ENCODE measurements around the gene MOB3B.
A peak's percentile ranks its signal among the peaks of the same experiment; 100 is the strongest.

Gene MOB3B

DNA sequence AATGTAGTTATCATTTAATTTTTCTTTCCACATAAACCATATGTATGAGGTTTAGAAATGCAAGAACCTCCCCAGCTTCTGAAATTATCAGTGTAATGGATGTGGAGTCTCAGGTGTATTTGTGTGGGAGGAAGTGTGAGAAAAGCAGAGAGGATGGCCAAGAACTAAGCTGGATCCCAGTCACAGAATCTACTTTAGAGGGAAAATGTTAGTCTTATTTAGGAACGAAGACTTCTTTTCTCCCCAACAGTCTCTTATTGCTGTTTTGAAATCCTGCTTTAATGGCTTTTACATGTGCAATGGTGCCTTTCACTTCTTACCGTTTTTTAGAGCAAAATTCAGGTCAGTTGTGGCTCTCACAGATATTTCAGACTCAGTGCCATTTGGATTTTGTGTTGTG is 235.6 kb downstream of the MOB3B start:
- TF ChIP-seq, protein P1, sequence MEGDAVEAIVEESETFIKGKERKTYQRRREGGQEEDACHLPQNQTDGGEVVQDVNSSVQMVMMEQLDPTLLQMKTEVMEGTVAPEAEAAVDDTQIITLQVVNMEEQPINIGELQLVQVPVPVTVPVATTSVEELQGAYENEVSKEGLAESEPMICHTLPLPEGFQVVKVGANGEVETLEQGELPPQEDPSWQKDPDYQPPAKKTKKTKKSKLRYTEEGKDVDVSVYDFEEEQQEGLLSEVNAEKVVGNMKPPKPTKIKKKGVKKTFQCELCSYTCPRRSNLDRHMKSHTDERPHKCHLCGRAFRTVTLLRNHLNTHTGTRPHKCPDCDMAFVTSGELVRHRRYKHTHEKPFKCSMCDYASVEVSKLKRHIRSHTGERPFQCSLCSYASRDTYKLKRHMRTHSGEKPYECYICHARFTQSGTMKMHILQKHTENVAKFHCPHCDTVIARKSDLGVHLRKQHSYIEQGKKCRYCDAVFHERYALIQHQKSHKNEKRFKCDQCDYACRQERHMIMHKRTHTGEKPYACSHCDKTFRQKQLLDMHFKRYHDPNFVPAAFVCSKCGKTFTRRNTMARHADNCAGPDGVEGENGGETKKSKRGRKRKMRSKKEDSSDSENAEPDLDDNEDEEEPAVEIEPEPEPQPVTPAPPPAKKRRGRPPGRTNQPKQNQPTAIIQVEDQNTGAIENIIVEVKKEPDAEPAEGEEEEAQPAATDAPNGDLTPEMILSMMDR (IDR thresholded peaks at IDR 0.05; ENCODE audit: low read depth, low read length) = no peak
- in situ Hi-C loops (cut with HindIII; ENCODE audit: low sequenced_read_pairs) = no loop called here
- no peak overlapping the region for H3K4me3 ChIP-seq (ENCODE audit: low read depth, low read length)
- no peak for DNase-seq (ENCODE audit: low read depth, low spot score)

DNA sequence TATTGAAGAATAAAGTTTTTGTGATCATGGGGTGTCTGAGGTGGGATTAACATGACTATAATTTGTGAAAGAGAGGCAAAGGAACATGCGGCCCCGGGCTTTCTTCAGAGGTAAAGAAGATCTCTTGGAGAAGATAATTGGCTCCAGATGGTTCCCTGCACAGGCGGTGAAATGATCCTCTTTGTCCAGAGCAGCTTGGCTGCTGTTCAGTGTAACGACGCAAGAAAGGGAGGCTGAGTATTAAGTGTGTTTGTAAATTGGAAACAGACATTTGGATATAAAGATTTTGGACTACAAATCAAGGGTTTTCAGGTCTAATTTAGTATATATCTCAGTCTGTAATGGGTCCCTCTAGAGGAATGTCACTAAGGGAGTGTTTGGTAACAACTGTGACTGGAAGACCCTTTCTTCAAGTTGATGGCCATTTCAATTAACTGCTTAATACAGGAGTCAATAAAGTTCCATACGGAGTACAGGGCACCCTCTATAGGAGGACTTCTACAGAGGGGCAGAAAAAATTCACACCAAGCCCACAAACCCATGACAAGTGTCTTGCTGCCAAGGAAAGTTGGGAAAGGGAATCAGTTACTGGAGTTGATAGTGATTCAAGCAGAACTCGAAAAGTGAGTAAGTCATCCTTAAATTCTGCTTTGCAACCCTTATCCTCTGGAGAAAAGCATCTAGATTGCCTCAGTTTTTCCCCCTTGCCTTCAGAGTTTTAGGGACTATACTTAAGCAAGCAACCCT is 236.8 kb downstream of the MOB3B start:
- peak; percentile 5 for DNase-seq (ENCODE audit: low read depth, low spot score)
- H3K4me3 ChIP-seq (ENCODE audit: low read depth, low read length) = no peak overlapping the region
- TF ChIP-seq, protein P1 (IDR thresholded peaks at IDR 0.05; ENCODE audit: low read depth, low read length) = no peak
- in situ Hi-C loops (cut with HindIII; ENCODE audit: low sequenced_read_pairs) = no loop called here

DNA sequence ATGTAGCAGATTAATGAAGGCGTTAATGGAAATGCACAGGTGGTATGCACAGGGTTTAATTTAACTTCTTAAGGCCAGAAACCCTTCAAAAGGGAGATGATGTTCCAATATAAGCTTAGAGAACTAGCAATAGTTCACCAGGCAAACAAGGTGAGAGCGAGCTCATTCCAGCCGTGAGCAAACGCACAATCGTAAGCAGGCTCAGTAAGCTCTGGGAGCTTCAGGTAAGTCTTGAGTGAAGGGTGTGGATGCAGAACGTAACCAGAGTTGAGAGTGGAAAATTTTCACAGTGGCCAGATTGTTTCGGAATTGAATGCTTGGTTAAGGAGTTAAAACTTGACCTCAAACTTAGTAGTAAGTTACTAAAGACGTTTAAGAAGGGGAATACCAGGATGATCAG is 238.3 kb downstream of the MOB3B start:
- in situ Hi-C loops (cut with HindIII; ENCODE audit: low sequenced_read_pairs) = no loop called here
- H3K4me3 ChIP-seq (ENCODE audit: low read depth, low read length) = no peak overlapping the region
- TF ChIP-seq, protein P1 (IDR thresholded peaks at IDR 0.05; ENCODE audit: low read depth, low read length) = no peak
- DNase-seq (ENCODE audit: low read depth, low spot score) = no peak

DNA sequence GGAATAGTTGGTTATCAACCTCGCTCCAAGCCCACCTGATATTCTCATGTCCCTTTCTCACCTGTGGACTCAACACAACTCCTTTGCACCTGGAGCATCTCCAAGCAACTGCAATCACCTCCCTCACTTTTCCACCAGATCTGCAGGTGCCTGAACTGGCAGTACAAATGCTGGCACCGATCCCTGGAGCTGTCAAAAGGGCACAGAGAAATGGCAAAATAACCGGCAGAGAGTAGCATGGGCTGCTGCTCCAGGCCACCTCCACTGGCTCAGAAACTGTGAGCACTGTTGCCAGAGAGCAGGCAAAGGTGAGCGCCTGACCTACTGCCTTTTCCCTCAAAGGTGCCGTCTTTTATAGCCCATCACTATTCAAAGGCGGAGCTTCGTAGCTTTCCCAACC is 247.3 kb downstream of the MOB3B start:
- TF ChIP-seq, protein P1 (IDR thresholded peaks at IDR 0.05; ENCODE audit: low read depth, low read length) = no peak
- H3K4me3 ChIP-seq (ENCODE audit: low read depth, low read length) = no peak overlapping the region
- in situ Hi-C loops (cut with HindIII; ENCODE audit: low sequenced_read_pairs) = no loop called here
- no peak for DNase-seq (ENCODE audit: low read depth, low spot score)

DNA sequence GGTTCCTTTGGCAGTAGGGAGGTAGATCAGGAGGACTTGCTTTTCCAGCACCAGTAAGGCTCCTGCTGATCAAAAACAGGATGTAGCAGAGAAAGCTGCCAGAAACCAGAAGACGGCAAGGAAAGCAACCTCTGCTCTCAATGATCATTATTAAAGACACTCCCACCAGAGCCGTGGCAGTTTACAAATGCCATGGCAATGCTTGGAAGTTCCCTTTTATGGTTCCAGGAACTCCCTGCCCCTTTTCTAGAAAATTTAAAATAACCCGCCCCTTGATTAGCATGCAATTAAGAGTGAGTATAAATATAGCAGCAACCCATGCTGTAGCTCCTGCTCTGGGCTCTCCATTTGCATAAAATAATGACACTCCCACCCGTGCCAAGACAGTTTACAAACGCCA is 248.8 kb downstream of the MOB3B start:
- in situ Hi-C loops (cut with HindIII; ENCODE audit: low sequenced_read_pairs) = no loop called here
- no peak for DNase-seq (ENCODE audit: low read depth, low spot score)
- TF ChIP-seq, protein P1 (IDR thresholded peaks at IDR 0.05; ENCODE audit: low read depth, low read length) = no peak
- no peak overlapping the region for H3K4me3 ChIP-seq (ENCODE audit: low read depth, low read length)

DNA sequence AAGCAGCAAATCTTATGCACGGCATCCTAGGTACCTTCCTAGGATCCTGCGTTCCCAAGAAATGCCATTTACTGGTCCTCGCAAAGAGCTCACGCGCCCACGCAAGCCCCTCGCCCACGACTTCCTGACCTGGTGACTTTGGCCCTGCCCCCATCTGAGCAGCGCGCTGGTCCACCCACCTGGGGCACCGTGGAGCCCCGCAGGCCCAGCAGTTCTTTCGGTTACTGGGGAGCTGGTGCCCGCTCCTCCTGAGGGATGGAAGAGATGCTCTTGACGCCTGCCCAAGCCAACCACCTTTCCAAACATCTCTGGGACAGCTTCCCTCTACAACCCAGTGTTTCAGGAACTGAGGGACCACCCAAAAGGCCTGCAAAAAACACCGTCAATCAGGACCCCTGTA is 249.4 kb downstream of the MOB3B start:
- TF ChIP-seq, protein P1 (IDR thresholded peaks at IDR 0.05; ENCODE audit: low read depth, low read length) = no peak
- in situ Hi-C loops (cut with HindIII; ENCODE audit: low sequenced_read_pairs) = no loop called here
- no peak for DNase-seq (ENCODE audit: low read depth, low spot score)
- no peak overlapping the region for H3K4me3 ChIP-seq (ENCODE audit: low read depth, low read length)
